Stimulated activated memory B cell treated with anti-CD40 and anti-IgM and Interleukin-4, amounts not matched to agents 10 μg/mL and 1 μg/mL and 100 μg/mL, for 72 hours (primary cell): ENCODE measurements around the gene IL34.
A peak's percentile ranks its signal among the peaks of the same experiment; 100 is the strongest.

Source experiments
- ATAC-seq: fragments of 150-1000 bp; cut with Tn5 transposase; 2 replicates; pipeline ENCODE4 v1.10.0; 2021
- H3K27ac Mint-ChIP-seq: one replicate; pipeline ENCODE4 v1.8.0; 2022; ENCODE audit warnings: mild to moderate bottlenecking, mixed read lengths
- H3K27me3 Mint-ChIP-seq: one replicate; pipeline ENCODE4 v1.8.0; 2022; ENCODE audit warnings: mixed read lengths
- H3K36me3 Mint-ChIP-seq: one replicate; pipeline ENCODE4 v1.8.0; 2022; ENCODE audit warnings: mixed read lengths
- H3K4me1 Mint-ChIP-seq: one replicate; pipeline ENCODE4 v1.8.0; 2022; ENCODE audit warnings: mixed read lengths
- H3K4me3 Mint-ChIP-seq: one replicate; pipeline ENCODE4 v1.8.0; 2022; ENCODE audit warnings: mild to moderate bottlenecking, moderate library complexity, mixed read lengths
- H3K9me3 Mint-ChIP-seq: one replicate; pipeline ENCODE4 v1.8.0; 2022; ENCODE audit warnings: mixed read lengths

The IL34 gene

GRCh38 chr16:70676675-70677498 lies 30.5 kb downstream of the IL34 start:
- H3K4me3 Mint-ChIP-seq = no peak overlapping the region

GRCh38 chr16:70677499-70678120 lies 31.3 kb downstream of the IL34 start:
- no peaks in the 10 kb centered on the region for H3K4me1 Mint-ChIP-seq
- no peaks in the 10 kb centered on the region for H3K9me3 Mint-ChIP-seq
- H3K27me3 Mint-ChIP-seq = no peaks in the 10 kb centered on the region
- no peak overlapping the region for H3K4me3 Mint-ChIP-seq
- no peak for ATAC-seq
- H3K36me3 Mint-ChIP-seq = peaks cover 5% of the 10 kb centered on the region
- no peak overlapping the region for H3K27ac Mint-ChIP-seq

More at GRCh38 chr16:70676675-70677498, 30.5 kb downstream of the IL34 start:
- H3K36me3 Mint-ChIP-seq = peaks cover 5% of the 10 kb centered on the region
- ATAC-seq = no peak
- no peaks in the 10 kb centered on the region for H3K9me3 Mint-ChIP-seq
- H3K4me1 Mint-ChIP-seq = no peaks in the 10 kb centered on the region
- no peak overlapping the region for H3K27ac Mint-ChIP-seq
- no peaks in the 10 kb centered on the region for H3K27me3 Mint-ChIP-seq

- no peak for ATAC-seq
- no peak overlapping the region for H3K27ac Mint-ChIP-seq
- H3K9me3 Mint-ChIP-seq = no peaks in the 10 kb centered on the region
- no peaks in the 10 kb centered on the region for H3K27me3 Mint-ChIP-seq
- no peak overlapping the region for H3K4me3 Mint-ChIP-seq
- peaks cover 5% of the 10 kb centered on the region for H3K36me3 Mint-ChIP-seq
- no peaks in the 10 kb centered on the region for H3K4me1 Mint-ChIP-seq
Measured at GRCh38 chr16:70678121-70678897, 31.9 kb downstream of the IL34 start.

- Mint-ChIP-seq H3K27me3 (no peaks in the 10 kb centered on the region), H3K27ac (no peak overlapping the region)
Measured at GRCh38 chr16:70678898-70679670, 32.7 kb downstream of the IL34 start.

GRCh38 chr16:70679671-70680494 lies 33.5 kb downstream of the IL34 start:
- ATAC-seq = peak; percentile 21
- Mint-ChIP-seq H3K9me3 (no peaks in the 10 kb centered on the region), H3K27ac (no peak overlapping the region), H3K4me1 (no peaks in the 10 kb centered on the region), H3K4me3 (no peak overlapping the region), H3K36me3 (no peaks in the 10 kb centered on the region), H3K27me3 (no peaks in the 10 kb centered on the region)

More at GRCh38 chr16:70678898-70679670, 32.7 kb downstream of the IL34 start:
- Mint-ChIP-seq H3K4me1 (no peaks in the 10 kb centered on the region), H3K36me3 (peaks cover 4% of the 10 kb centered on the region), H3K9me3 (no peaks in the 10 kb centered on the region), H3K4me3 (no peak overlapping the region)
- ATAC-seq = no peak

GRCh38 chr16:70680495-70681381 lies 34.4 kb downstream of the IL34 start:
- ATAC-seq = no peak
- Mint-ChIP-seq H3K27ac (no peak overlapping the region), H3K36me3 (no peaks in the 10 kb centered on the region), H3K9me3 (no peaks in the 10 kb centered on the region), H3K27me3 (no peaks in the 10 kb centered on the region), H3K4me1 (no peaks in the 10 kb centered on the region), H3K4me3 (no peak overlapping the region)

GRCh38 chr16:70681382-70682238 lies 35.3 kb downstream of the IL34 start:
- no peaks in the 10 kb centered on the region for H3K36me3 Mint-ChIP-seq
- H3K27ac Mint-ChIP-seq = no peak overlapping the region
- H3K4me3 Mint-ChIP-seq = no peak overlapping the region
- ATAC-seq = no peak
- no peaks in the 10 kb centered on the region for H3K9me3 Mint-ChIP-seq
- no peaks in the 10 kb centered on the region for H3K27me3 Mint-ChIP-seq
- H3K4me1 Mint-ChIP-seq = peaks cover 3% of the 10 kb centered on the region

- Mint-ChIP-seq H3K9me3 (no peaks in the 10 kb centered on the region), H3K27ac (no peak overlapping the region), H3K36me3 (peaks cover 4% of the 10 kb centered on the region), H3K4me1 (peaks cover 5% of the 10 kb centered on the region), H3K4me3 (no peak overlapping the region), H3K27me3 (no peaks in the 10 kb centered on the region)
- ATAC-seq = no peak
Measured at GRCh38 chr16:70682239-70683145, 36.1 kb downstream of the IL34 start.

- H3K9me3 Mint-ChIP-seq = no peaks in the 10 kb centered on the region
- H3K27ac Mint-ChIP-seq = no peak overlapping the region
- no peaks in the 10 kb centered on the region for H3K27me3 Mint-ChIP-seq
- H3K4me3 Mint-ChIP-seq = no peak overlapping the region
- H3K4me1 Mint-ChIP-seq = peaks cover 5% of the 10 kb centered on the region
- ATAC-seq = no peak
- H3K36me3 Mint-ChIP-seq = peaks cover 7% of the 10 kb centered on the region
Measured at GRCh38 chr16:70683146-70683944, 37.0 kb downstream of the IL34 start.

GRCh38 chr16:70684146-70685060 lies 38.0 kb downstream of the IL34 start:
- Mint-ChIP-seq H3K27me3 (no peaks in the 10 kb centered on the region), H3K9me3 (no peaks in the 10 kb centered on the region), H3K27ac (no peak overlapping the region), H3K4me3 (peak overlapping the region; percentile 7), H3K4me1 (peaks cover 5% of the 10 kb centered on the region), H3K36me3 (peaks cover 11% of the 10 kb centered on the region)
- no peak for ATAC-seq
